Muscle layer of duodenum (tissue), 2 donors: Measurements from ENCODE around the gene RCVRN.

Experiments used
- H3K27ac ChIP-seq: one replicate; pipeline ENCODE4 v1.7.0; 2013; ENCODE audit warnings: mild to moderate bottlenecking, low read length
- H3K27me3 ChIP-seq: one replicate; pipeline ENCODE4 v1.7.0; 2013; ENCODE audit warnings: low read depth, mild to moderate bottlenecking, control low read depth, low read length
- H3K36me3 ChIP-seq, 2 donors: one replicate each; pipeline ENCODE4 v1.7.0; 2013; ENCODE audit warnings: low read length in 2 of 2, control low read depth in 1 of 2, mild to moderate bottlenecking in 1 of 2; ENCODE audit not compliant: insufficient read depth in 2 of 2, control insufficient read depth in 1 of 2
- H3K4me1 ChIP-seq, 2 donors: one replicate each; pipeline ENCODE4 v1.7.0; 2013; ENCODE audit warnings: low read length in 2 of 2, mild to moderate bottlenecking in 2 of 2, control low read depth in 1 of 2, moderate library complexity in 1 of 2; ENCODE audit not compliant: insufficient read depth in 2 of 2, control insufficient read depth in 1 of 2
- H3K4me3 ChIP-seq, 2 donors: one replicate each; pipeline ENCODE4 v1.7.0; 2013; ENCODE audit warnings: low read length in 2 of 2, low read depth in 1 of 2, mild to moderate bottlenecking in 1 of 2
- H3K9me3 ChIP-seq, 2 donors: one replicate each; pipeline ENCODE4 v1.7.0; 2013; ENCODE audit warnings: low read length in 2 of 2, control low read depth in 1 of 2, mild to moderate bottlenecking in 1 of 2; ENCODE audit not compliant: control insufficient read depth in 1 of 2
- donor health status: healthy.

RCVRN gene

GRCh38 chr17:9907131-9907530 is 2.1 kb upstream of the RCVRN start:
- H3K4me1 ChIP-seq: peaks cover 0 to 8% of the 10 kb centered on the region in 2 donors
- no peak overlapping the region for H3K4me3 ChIP-seq
- H3K27ac ChIP-seq: no peak overlapping the region
- H3K9me3 ChIP-seq: no peaks in the 10 kb centered on the region
- H3K27me3 ChIP-seq: no peaks in the 10 kb centered on the region
- H3K36me3 ChIP-seq: no peaks in the 10 kb centered on the region

- Histone ChIP-seq H3K4me1 (peaks cover 0 to 8% of the 10 kb centered on the region in 2 donors), H3K27me3 (no peaks in the 10 kb centered on the region), H3K27ac (no peak overlapping the region), H3K36me3 (no peaks in the 10 kb centered on the region), H3K4me3 (no peak overlapping the region), H3K9me3 (no peaks in the 10 kb centered on the region)
Measured at GRCh38 chr17:9906616-9907015, 1.5 kb upstream of the RCVRN start.

GRCh38 chr17:9905902-9906301 is 831 bp upstream of the RCVRN start:
- Histone ChIP-seq H3K4me1 (peaks cover 0 to 8% of the 10 kb centered on the region in 2 donors), H3K36me3 (no peaks in the 10 kb centered on the region), H3K27me3 (no peaks in the 10 kb centered on the region), H3K27ac (no peak overlapping the region), H3K4me3 (no peak overlapping the region), H3K9me3 (no peaks in the 10 kb centered on the region)

DNA sequence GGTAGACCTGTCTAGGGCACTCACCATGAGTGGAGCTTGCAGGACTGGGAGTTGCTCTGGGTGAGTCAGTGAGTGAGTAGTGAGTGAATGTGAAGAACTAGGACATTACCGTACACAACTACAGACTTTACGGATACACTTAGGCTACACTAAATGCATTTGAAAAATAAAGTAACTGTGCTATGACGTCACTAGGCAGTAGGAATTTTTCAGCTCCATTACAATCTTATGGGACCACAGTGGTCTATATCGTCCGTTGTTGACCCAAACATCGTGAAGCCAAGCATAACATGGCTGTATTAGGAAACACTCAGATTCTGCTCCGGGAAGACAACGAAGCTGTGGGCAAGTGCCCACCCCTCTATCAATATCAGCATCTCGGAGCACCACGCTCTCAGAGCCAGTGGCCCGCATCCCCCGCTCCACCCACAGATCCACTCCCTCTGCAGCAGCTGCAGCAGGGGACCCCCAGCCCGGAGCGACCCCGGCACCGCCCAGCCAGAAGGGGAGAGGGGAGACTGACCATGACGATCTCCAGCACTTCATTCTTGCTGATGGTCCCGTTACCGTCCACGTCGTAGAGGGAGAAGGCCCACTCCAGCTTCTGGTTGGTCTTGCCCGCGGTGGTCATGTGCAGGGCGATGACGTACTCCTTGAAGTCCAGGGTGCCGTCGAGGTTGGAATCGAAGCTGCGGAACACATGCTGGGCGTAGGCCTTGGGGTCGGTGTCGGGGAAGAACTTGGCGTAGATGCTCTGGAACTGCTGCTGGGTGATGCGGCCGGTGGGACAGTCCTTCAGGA is 594 bp downstream of the RCVRN start:
- Histone ChIP-seq H3K9me3 (no peaks in the 10 kb centered on the region), H3K4me3 (no peak overlapping the region), H3K4me1 (peaks cover 4 to 20% of the 10 kb centered on the region in 2 donors), H3K27ac (no peak overlapping the region), H3K36me3 (no peaks in the 10 kb centered on the region), H3K27me3 (no peaks in the 10 kb centered on the region)

DNA sequence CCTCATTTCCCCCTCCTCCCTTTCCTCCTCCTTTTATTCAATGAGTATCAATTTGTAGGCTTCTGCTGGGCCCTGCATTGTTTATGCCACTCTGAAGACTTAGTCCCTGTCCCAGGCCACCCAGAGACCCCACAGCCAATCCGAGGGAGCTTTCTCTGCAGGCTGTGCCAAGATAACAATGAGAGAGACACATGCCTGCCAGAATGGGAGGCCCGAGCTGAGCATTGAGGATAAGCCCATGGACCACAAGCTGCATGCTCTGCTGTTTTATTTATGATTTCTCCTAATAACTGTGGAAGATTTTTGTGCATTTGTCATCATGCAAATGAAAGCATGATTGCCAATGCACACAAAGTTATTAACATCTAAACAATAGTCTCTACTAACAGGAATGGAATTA is 3.0 kb downstream of the RCVRN start:
- H3K4me3 ChIP-seq: no peak overlapping the region
- no peaks in the 10 kb centered on the region for H3K9me3 ChIP-seq
- H3K4me1 ChIP-seq: peaks cover 4 to 15% of the 10 kb centered on the region in 2 donors
- H3K27me3 ChIP-seq: no peaks in the 10 kb centered on the region
- H3K36me3 ChIP-seq: no peaks in the 10 kb centered on the region
- no peak overlapping the region for H3K27ac ChIP-seq

DNA sequence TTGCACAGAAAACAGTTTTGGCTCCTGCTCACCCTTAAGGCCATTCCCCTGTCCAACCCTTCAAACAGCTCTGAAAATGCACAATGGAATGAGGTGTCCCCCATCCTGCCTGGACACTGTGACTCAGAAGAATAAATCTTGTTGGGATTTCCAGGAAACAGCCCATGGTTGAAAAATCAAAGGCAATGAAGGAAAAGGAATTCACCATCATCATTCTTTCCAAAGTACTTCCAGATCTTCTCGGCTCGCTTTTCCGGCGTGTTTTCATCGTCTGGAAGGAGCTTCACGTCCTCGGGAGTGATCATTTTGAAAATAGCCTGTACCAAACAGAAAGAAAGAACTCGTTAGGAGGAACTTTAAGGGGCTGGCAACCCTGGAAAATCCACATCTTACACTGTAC is 4.3 kb downstream of the RCVRN start:
- Histone ChIP-seq H3K36me3 (no peaks in the 10 kb centered on the region), H3K4me1 (peaks cover 4 to 15% of the 10 kb centered on the region in 2 donors), H3K27me3 (no peaks in the 10 kb centered on the region), H3K9me3 (no peaks in the 10 kb centered on the region), H3K27ac (peak overlapping the region; percentile 1), H3K4me3 (no peak overlapping the region)

GRCh38 chr17:9900044-9900594 is 5.0 kb downstream of the RCVRN start:
- H3K4me3 ChIP-seq: no peak overlapping the region
- no peak overlapping the region for H3K27ac ChIP-seq
- no peaks in the 10 kb centered on the region for H3K27me3 ChIP-seq
- H3K4me1 ChIP-seq: peaks cover 4 to 15% of the 10 kb centered on the region in 2 donors
- H3K36me3 ChIP-seq: no peaks in the 10 kb centered on the region
- no peaks in the 10 kb centered on the region for H3K9me3 ChIP-seq

- Histone ChIP-seq H3K27ac (no peak overlapping the region), H3K9me3 (peaks cover 0 to 3% of the 10 kb centered on the region in 2 donors), H3K4me3 (no peak overlapping the region), H3K4me1 (peaks cover 4 to 15% of the 10 kb centered on the region in 2 donors), H3K36me3 (no peaks in the 10 kb centered on the region), H3K27me3 (no peaks in the 10 kb centered on the region)
Measured at GRCh38 chr17:9899280-9900043, 5.6 kb downstream of the RCVRN start.

- Histone ChIP-seq H3K4me1 (peaks cover 4 to 15% of the 10 kb centered on the region in 2 donors), H3K4me3 (no peak overlapping the region), H3K9me3 (peaks cover 0 to 5% of the 10 kb centered on the region in 2 donors), H3K36me3 (no peaks in the 10 kb centered on the region), H3K27ac (no peak overlapping the region), H3K27me3 (no peaks in the 10 kb centered on the region)
Measured at GRCh38 chr17:9898812-9899211, 6.3 kb downstream of the RCVRN start.

DNA sequence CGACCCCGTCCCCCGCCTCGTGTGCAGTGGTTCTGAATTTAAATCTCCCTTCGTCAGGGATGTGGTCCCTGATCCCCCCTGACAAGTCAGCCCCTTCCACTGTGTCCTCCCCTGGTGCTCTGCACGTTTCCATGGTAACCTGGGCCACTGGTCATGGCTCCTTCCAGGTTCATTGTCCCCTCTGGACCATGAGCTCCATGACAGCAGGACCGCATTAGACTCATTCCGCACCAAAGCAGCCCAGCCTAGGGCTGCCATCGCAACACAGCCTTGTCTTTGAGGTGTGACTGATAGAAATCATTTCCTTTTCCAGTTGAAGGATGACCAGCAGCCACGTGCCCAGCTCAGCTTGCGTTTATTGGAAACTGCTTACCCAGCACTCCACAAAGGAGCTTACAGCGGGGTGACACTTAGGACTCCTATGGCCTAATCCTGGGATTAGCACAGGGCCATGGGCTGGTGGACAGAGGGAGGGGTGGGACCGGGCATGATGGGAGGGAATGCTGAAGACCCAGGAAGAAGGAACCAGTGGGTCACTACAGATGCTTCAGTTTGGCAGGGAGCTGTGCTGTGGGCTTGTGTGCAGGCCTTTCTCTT is 7.6 kb downstream of the RCVRN start:
- no peak overlapping the region for H3K4me3 ChIP-seq
- H3K36me3 ChIP-seq: no peaks in the 10 kb centered on the region
- peaks cover 4 to 15% of the 10 kb centered on the region in 2 donors for H3K4me1 ChIP-seq
- H3K9me3 ChIP-seq: peaks cover 0 to 5% of the 10 kb centered on the region in 2 donors
- no peak overlapping the region for H3K27ac ChIP-seq
- no peaks in the 10 kb centered on the region for H3K27me3 ChIP-seq

- peaks cover 0 to 5% of the 10 kb centered on the region in 2 donors for H3K9me3 ChIP-seq
- H3K4me3 ChIP-seq: no peak overlapping the region
- no peaks in the 10 kb centered on the region for H3K27me3 ChIP-seq
- H3K36me3 ChIP-seq: no peaks in the 10 kb centered on the region
- peaks cover 4 to 15% of the 10 kb centered on the region in 2 donors for H3K4me1 ChIP-seq
- no peak overlapping the region for H3K27ac ChIP-seq
Measured at GRCh38 chr17:9895923-9896322, 9.1 kb downstream of the RCVRN start.
